Cardiac muscle cell (in vitro differentiated cells and primary cell): ENCODE data around the gene FARS2. TPM values are rescaled to one million over a fixed set of nuclear protein-coding genes. Genes with fewer than 3 reads are reported as not detected.
A peak's percentile ranks its signal among the peaks of the same experiment; 100 is the strongest.

Experiments used
- DNase-seq, 2 donors: peaks; one replicate each; pipeline versions ENCODE4 v3.0.0 to v3.0.0-alpha.2; 2010 to 2017; ENCODE audit warnings: low read depth in 1 of 2, low spot score in 1 of 2
- H3K27ac ChIP-seq: fragments of 200-600 bp; sonication (generic); 2 replicates; pipeline ENCODE4 v1.5.1; 2016
- H3K27me3 ChIP-seq: fragments of 200-600 bp; sonication (generic); 2 replicates; pipeline ENCODE4 v1.6.0; 2016; ENCODE audit warnings: control low read depth
- H3K36me3 ChIP-seq: fragments of 200-600 bp; sonication (generic); 2 replicates; pipeline ENCODE4 v1.5.1; 2016; ENCODE audit warnings: control low read depth
- H3K4me1 ChIP-seq: fragments of 200-600 bp; sonication (generic); 2 replicates; pipeline ENCODE4 v1.8.1; 2017; ENCODE audit warnings: low read depth, mild to moderate bottlenecking, mixed run types
- H3K4me3 ChIP-seq: fragments of 200-600 bp; sonication (generic); 2 replicates; pipeline ENCODE4 v1.5.1; 2016; ENCODE audit warnings: mild to moderate bottlenecking
- H3K9me3 ChIP-seq: fragments of 200-600 bp; sonication (generic); 2 replicates; pipeline ENCODE4 v1.5.1; 2017; ENCODE audit warnings: low read depth, mild to moderate bottlenecking, control low read depth
- CTCF ChIP-seq: IDR thresholded peaks from 2 replicates; pipeline ENCODE4 v1.5.1; 2012; ENCODE audit warnings: low read depth, mild to moderate bottlenecking, low read length
- polyA plus RNA-seq: library from polyadenylated mRNA; unstranded; fragments of >200 nt; fragmentation: Nextera tagmentation; extraction: Ambion mirVana; gene quantifications from 2 replicates; pipeline ENCODE4 v1.2.1, GENCODE V29; 2016
- total RNA-seq: library from RNA; depleted of rRNA; stranded (reverse); fragments of >200 nt; gene quantifications from 2 replicates; pipeline ENCODE4 v1.2.3, GENCODE V29; 2016

FARS2 gene
- total and polyA plus RNA-seq, 2 experiments from 2014 or later: 12.4 to 22.5 TPM

GRCh38 chr6:5300206-5300764 lies 39.0 kb downstream of the FARS2 start:
- no peaks in the 10 kb centered on the region for H3K36me3 ChIP-seq
- H3K4me3 ChIP-seq: no peak overlapping the region
- peaks cover 2% of the 10 kb centered on the region for H3K4me1 ChIP-seq
- TF ChIP-seq CTCF: no peak
- no peaks in the 10 kb centered on the region for H3K27me3 ChIP-seq
- DNase-seq: no peak
- no peaks in the 10 kb centered on the region for H3K9me3 ChIP-seq
- H3K27ac ChIP-seq: no peak overlapping the region

GRCh38 chr6:5302220-5302946 lies 41.1 kb downstream of the FARS2 start:
- no peak for DNase-seq
- Histone ChIP-seq H3K27me3 (no peaks in the 10 kb centered on the region), H3K27ac (no peak overlapping the region), H3K36me3 (no peaks in the 10 kb centered on the region), H3K4me1 (peaks cover 7% of the 10 kb centered on the region), H3K9me3 (no peaks in the 10 kb centered on the region), H3K4me3 (no peak overlapping the region)
- TF ChIP-seq CTCF: no peak

- H3K4me3 ChIP-seq: no peak overlapping the region
- H3K9me3 ChIP-seq: no peaks in the 10 kb centered on the region
- no peaks in the 10 kb centered on the region for H3K36me3 ChIP-seq
- H3K27me3 ChIP-seq: no peaks in the 10 kb centered on the region
- peak; percentile 42 for TF ChIP-seq CTCF
- peak; percentile 27 to 65 for DNase-seq
- H3K27ac ChIP-seq: no peak overlapping the region
- peaks cover 7% of the 10 kb centered on the region for H3K4me1 ChIP-seq
These were observed 41.8 kb downstream of the FARS2 start for GRCh38 chr6:5302995-5303622.

GRCh38 chr6:5303682-5304081 lies 42.4 kb downstream of the FARS2 start:
- H3K9me3 ChIP-seq: no peaks in the 10 kb centered on the region
- no peaks in the 10 kb centered on the region for H3K27me3 ChIP-seq
- no peaks in the 10 kb centered on the region for H3K36me3 ChIP-seq
- no peak overlapping the region for H3K27ac ChIP-seq
- no peak for TF ChIP-seq CTCF
- H3K4me1 ChIP-seq: peaks cover 7% of the 10 kb centered on the region
- DNase-seq: no peak
- H3K4me3 ChIP-seq: no peak overlapping the region

GRCh38 chr6:5305968-5306626 lies 44.8 kb downstream of the FARS2 start:
- no peak for DNase-seq
- TF ChIP-seq CTCF: no peak
- Histone ChIP-seq H3K27ac (no peak overlapping the region), H3K4me3 (no peak overlapping the region), H3K27me3 (no peaks in the 10 kb centered on the region), H3K36me3 (no peaks in the 10 kb centered on the region), H3K4me1 (peaks cover 7% of the 10 kb centered on the region), H3K9me3 (no peaks in the 10 kb centered on the region)
